Activated CD8-positive, alpha-beta memory T cell treated with anti-CD3 and anti-CD28 coated beads for 1 hour (primary cell): Measurements from ENCODE around the gene MEF2C.
A peak's percentile ranks its signal among the peaks of the same experiment; 100 is the strongest.

Source experiments
- DNase-seq, 2 donors: peaks; one replicate each; pipeline ENCODE4 v3.0.0-alpha.2; 2020; ENCODE audit warnings: low read depth in 1 of 2; ENCODE audit errors: extremely low read depth in 1 of 2

Gene MEF2C

DNA sequence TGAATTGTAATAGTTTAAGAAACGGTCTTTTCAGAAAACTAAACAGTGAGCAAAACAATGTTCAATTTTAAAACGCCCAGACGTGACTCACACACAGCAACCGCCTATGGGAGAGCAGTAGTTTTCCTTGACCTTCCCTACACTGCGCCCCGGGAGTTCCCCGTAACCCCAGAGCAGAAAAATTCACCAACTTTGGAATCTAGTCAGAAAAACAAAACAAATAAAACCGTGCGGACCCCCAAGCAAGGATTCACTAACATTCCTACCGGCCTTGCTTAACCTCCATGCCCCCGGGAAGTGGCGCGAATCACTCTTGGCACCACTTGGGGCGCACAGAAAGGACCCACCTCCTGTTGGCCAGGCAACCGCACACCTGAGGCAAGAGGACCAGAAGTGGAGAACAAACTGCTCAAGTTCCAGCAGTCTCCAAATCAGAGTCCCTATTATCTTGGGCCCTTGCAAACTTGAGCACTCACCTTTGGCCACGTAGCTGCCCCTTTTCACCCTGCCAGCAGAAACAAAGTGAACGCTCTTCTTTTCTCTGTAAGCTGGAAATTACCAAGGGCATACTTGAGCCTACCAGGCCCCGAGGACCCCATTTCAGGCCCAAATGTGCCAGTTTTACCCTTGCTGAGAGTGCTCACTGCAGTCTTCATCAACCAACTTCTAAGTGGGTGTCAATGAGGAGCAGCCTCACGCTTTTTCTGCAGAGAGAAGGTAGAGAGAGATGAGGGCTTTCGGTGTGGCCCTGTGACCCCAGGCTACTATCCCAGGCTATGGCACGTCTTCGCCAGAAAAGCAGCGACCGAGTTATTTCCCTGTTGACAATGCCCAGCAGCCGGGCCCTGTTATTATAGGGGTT, 189.7 kb downstream of the MEF2C start:
- DNase-seq, result no peak

DNA sequence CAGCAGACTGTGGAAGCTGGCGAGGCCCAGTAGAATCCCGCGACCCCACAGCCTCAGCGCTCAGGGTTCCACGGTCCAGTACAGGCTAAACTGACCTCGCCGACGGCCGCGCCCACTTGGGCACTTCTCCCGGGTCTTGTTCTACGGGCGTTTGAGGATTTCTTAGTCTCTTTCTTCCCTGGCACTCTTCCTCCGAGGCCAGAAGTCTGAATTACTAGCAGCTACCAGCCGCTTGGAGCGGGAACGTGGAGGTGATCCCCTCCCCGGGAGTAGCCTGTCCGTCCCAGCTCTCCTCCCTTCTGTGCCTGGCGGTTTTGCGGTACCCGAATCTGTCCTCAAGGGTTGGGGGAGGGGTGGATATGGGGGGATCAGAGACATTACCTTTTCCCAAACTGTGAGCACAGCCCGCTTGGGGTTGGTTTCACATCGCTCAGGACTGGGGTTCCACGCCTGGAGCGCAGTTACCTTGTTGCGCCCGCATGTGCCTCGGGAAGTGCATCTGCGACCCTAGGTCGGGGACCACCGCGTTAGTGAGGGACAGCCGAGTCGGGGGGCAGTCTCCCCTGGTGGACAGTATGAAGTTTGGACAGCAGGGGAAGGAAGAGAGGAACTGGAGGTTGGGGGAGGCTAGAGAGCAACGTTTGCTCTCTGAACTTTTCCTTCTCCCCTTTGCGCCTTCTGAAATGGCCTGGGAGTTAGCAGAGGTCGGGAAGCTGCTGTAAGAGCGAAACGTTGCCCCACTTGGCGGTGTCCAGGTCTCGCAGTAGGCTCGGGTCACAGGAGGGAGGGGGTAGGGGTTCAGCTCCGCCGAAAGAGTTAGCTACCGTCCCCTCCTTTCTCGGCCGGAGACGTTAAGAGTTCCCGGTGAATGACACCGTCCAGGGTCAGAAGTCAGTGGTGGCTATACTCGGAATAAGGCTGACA, 190.8 kb downstream of the MEF2C start:
- DNase-seq, result no peak

DNA sequence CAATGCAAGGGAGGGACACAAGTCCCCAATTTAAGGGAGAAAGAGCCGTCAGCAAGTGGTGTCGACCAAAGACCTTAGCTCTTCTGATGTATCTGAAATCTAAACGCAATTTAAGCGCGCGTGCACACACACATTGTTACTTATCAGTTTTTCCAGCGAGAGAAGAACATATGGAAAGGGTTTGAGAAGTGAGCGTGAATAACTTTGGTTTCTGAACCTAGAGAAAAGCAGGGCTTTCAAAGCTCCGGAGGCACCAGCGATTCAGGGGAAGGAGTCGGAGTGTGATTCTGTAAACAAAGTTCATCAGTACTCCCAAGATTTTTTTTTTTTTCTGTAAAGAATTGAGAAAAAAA, 191.8 kb downstream of the MEF2C start:
- no peak for DNase-seq

DNA sequence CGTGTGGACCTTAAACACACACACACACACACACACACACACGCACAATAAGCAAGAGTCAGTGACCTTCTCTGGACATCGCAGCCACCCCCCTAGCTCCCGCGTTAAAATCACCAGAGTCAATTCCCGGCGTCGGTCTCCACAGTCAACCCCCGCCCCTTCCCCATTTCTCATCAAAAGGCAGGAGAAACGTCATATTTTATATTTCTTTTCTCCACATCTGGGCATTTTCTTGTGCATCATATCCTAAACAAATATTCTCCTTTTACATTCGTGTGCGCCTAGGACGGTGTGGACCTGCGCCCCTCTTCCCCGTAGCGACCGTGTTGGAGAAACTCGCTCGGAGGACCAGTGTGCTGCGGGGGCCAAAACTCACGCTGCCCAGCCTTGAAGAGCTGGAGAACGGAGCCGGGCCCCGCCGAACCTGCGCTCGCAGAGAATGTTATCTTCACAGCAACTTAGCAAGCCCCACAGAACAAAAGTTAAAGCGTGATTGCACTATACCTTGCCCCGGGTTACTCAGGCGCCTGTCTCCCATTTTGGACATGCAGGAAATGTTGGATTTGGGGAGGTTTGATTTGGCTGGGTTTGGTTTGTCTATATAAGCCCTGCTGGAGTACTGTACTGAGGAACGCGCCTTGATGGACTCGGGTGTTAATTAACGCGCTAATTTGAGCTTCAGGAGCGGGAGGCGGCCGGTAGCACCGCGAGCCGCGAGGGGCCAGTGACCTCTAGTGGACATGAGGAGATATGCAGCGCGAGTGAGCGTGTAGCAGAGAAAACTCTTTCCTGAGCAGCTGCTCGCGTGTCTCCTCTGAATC, 192.4 kb downstream of the MEF2C start:
- peak; percentile 12 to 37 for DNase-seq

DNA sequence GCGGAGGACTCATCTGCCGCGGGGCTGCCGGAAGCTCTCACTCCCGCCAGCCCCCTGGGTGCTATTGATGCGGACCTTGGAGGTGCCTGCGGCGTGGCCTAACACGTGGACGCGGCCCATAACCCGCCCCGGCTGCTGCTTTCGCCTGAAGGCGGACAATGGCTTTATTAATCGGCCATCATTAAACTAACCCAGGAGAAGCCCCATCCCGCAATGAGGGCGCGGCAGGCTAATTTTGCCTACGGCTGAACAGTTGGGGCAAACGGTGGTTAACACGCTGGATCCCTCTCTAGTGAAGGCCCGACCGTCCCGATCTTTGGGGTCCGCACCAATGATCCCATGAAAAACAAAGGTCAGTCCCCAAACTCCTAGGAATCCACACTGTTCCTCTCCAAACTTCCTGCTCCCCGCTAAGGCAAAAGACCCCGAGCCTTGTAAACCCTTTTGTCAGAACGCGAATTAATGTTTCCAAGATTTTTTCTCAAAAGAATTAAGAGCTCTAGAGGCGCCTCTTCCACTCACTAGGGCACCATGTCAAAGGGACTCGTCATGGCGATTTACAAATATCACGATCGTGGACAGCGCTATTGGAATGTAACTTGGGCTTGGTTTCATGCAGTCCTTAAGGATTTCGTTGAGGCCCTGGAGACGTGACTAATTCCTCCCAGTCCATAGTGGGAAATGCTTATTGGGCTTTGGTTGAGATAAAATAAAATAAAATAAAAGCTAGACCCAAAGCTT, 193.1 kb downstream of the MEF2C start:
- DNase-seq, result no peak

DNA sequence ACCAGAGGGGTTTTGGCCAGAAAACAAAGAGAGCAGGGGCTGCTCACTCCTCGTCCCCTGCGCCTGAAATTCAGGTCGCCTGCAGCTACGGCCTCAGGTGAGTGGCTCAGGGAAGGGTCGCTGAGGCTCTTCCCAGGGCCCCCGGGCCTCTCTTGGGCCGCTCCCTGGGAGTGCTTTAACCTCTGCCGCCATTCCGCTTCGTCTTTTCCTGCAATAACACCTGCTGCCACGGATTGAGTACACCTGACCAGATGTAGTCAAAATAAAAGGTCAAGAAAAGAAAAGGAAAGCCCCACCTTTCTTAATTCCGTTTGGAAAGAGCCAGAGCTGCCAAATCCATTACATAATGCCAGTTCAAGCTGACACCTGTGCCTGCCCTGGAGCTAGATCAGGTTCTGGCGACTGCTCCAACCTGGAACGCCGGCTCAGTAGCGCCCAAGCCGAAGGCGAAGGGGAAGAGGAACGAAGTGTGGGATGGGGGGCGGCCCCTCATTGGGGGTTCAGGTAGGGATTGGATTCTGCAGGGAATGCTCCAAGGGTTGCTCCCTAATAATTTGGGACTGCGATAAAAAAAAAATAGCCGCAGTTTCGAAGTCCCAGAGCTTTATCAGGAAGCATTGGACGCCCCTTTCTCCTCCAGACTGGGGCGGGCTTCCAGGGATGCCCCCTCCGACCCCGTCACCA, 193.9 kb downstream of the MEF2C start:
- no peak for DNase-seq

DNA sequence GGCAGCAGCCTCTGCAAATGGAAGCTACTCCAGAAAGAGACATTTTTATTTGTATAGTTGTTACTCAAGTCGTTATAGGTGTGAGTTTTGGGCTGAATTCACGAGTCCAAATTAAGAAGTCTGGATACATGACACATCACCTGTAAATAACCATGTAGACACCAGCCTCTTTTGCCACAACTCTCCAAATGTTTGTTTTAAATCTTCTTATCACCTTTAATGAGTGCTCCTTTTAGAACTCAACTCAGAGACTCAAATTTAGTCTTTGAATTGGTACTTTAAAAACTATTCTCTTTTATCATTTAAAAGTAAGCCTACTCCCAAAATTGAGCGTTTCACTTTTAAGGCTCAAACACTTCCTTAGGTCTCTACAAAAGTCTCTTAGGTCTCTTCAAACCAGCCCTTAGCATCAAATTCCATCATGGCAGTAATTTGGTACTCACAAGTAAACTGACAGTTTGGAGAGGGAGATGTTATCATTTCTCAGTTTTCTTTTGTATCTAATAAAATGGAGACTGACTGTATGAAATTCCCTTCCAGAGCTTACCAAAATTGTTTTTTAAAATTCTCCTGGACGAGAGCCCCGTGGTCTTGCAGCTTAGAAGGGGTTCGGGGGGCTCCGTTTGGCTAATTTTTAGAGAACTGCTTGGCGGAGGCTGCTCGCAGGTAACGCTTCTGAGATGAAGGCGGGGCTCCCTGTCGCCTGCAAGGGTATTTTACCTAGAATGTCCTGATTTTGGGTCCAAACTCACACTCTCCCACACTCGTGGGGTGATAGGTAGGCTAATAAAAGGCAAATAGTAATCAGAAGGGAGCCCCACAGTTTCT, 194.6 kb downstream of the MEF2C start:
- DNase-seq, result no peak

DNA sequence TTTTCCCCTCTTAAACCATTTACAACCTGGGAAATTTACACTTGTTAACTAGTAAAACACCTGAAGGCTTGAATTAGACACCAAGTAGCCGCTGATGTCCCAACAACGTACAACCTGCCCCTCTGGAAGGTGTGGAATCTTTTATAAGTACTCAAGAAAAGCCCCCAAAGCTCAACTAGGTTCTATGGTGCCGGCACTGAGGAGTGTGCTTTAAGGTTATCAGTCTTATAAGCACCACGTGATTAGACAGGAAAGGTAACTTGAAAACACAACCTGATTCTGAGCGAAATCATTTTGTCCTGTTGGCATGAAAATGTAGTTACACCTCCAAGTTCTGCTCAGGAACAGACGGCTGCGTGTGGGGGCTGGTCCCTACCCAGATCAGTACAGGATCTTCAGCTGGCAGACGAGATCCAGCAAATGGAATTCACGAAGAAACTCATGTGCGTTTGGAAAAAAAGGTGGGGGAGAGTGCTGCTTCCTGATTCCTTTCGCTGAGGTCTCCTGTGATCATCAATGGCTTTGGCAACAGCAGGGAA, 195.5 kb downstream of the MEF2C start:
- DNase-seq, result no peak

DNA sequence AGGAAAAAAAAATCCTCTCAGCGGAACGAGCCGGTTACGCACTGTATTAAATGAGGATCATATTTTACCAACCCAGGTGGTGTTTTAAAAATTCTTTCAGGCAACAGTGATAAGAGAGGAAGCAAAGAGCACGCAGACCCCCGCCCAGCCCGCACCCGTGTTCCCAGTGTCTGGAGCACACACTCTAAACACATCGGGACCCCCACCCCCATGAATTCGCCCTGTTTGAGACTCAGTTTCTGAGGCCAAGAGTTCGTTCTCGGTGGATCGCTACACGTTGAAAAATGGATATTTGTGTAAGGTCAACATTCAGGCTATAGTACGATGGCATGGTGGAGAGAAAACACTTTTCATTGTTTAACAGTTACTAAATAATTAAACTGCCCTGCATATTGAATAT, 196.3 kb downstream of the MEF2C start:
- no peak for DNase-seq

DNA sequence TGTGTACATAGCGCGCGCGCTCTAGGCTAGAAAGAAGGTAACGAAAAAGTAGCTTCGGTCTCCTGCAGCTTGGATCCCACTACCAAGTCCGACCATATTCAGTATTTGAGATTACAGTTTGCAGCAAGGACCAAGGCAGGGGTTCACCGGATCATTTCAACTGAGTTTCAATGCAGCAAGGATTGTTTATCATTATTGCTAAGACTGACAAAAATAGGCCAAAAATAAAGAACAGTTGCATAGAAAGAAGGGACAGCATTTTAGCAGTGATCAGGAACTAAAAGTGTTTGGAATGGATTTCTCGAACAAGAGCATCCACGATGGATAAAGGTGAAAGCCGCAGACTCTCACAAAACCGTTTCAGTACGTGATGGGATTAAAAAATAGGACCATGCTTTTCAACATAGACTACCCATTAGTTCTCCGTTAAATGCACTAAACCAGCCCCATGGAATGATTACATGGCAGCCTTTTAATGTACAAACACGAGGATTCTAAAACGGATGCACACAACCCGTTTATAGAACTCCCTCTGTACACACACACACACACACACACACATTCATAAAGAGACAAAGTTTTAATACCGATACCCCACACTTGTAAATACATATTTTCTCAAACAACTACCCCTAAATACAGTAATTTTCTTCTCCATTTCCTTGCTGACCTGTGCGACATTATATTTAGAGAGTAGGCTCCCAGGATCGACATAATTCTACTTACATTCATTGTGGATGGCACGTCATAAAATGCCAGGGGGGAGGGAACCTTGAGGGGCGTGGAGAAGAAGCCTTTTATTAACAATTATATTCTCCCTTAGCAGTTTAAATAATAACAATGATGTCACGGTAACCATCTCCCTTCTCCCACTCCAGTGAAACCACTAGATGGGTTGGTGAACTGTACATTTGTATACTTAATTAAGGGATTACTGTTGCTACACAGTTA, 197.1 kb downstream of the MEF2C start:
- no peak for DNase-seq

DNA sequence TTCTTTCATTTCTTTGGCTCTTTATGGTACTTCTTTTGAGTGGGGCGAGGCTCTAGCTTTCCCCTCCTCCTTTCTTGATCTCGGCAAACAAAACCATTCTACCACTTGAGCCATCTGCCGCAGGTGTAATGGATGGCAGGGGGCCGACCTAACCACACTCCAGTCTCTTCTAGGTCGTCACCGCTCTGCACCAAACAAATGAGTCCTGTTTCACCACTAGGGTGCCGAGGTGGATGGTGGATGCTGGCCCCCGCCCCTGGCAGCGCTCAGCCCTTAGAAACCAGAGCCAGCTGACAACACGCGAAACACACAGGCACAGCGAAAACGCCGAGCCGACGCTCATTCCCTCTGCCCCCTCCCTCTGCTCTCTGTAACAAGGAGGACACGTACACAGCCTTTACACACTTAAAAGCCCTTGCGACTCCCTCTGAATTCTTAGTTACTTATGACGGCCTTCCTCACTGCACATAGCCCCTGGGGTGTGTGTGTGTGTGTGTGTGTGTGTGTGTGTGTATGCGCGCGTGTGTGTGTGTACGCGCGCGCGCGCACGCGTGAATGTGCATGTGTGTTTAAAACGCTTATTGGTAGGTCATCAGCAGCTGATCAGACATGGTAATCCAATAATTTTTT, 199.4 kb downstream of the MEF2C start:
- no peak for DNase-seq

DNA sequence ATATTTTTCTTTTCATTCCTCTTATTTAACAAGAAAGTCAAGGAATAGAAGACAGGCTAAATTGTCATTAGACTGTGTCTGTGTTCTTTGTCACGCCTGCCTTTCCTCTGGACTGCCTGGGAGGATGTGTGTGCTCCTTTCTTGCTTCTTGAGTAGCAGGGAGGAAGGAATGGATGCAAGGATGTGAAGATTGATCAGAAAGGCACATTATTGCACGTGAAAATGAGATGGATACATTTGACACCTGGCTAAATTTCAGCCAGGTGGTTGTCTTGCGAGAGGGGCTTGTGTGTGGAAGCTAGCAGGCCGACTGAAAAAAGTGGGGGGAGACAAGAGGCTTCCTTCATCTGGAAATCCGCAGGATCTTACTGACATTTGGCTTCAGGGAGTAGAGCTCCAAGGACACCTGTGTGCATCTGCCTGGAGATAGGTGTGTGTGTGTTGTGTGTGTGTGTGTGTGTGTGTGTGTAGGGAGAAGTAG, 200.1 kb downstream of the MEF2C start:
- no peak for DNase-seq

DNA sequence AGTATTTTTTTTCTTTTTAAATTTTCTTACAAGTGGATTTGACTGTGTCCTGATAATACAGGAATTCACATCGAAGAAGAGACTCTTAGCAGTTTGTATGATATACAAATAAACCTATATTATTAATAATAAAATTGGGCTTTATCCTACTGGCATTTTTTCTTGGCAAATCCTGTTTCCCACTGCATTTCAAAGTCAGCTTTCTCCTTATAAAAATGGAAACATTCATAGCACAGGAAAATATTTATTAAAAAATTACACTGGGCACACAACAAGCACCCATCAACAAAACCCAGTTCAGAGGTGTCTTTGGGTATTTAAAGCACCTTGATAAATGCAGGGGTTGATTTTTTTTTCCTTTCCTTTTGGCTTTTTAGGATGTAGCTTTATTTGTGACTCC, 200.9 kb downstream of the MEF2C start:
- DNase-seq, result no peak

DNA sequence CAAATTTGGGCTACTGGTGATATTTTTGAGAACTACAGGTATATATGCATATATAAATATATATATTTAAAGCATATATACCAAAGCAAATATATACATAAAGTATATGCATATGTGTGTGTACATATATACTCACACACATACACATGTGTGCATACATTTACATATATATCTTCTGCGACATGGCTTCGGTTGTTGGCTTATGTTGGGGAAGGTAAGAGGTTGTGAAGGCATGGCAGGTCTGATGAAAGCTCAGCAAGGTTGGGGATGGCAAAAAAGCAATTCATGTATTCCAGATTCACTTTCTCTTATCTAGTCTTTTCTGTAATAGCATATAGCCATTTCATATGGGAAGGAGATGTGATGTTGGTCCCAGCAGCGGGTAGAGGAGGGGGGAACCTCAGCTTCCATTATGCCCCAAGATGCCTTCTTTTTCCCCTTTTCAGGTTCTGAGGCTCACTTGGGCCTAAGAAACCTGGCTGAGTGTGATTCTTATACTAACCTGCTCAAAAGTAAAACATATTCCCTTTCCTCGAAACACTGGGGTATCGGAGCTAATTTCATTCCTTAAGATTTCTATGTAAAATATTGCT, 201.7 kb downstream of the MEF2C start:
- DNase-seq, result no peak

DNA sequence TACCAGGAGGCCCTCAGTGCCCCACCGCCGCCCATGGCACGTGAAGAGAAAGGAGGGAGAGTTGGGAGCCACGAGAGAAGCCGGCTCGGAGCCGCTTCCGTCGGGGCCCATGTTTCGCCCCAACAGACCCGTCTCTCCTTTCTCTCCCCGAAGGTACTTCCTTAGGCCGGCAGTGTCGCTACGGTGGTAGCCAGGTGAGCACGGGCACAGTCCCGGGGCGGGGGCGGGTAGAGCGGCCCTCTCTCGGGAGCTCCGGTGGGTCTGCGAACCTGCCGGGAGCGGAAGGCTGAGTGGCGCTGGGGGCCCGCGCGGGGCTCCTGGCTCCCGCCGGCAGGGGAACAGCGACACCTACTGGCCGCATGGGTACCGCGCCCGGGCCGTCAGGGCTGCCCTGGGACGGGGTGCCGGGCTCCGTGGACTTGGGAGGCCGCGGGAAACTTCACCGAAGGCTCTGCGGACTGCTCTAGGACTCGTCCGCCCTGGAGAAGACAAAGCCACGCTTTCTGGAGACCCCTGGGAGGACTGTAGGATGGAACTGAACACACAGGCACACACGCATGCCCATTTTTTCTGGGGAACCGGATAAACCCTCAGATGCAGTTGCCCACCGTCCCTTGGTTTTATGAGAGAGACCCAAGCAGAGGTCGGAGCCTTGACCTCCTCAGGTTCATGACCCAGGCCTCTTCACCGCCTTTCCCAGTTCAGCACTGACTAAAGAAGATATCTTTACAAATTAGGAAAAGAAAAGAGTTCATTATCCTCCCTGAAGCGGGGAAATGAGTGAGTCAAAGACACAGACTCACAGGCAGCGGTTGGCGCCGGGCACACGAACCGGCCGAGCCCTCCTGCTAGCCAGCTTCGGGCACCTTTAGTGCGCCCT, 202.5 kb downstream of the MEF2C start:
- peak; percentile 45 to 80 for DNase-seq

DNA sequence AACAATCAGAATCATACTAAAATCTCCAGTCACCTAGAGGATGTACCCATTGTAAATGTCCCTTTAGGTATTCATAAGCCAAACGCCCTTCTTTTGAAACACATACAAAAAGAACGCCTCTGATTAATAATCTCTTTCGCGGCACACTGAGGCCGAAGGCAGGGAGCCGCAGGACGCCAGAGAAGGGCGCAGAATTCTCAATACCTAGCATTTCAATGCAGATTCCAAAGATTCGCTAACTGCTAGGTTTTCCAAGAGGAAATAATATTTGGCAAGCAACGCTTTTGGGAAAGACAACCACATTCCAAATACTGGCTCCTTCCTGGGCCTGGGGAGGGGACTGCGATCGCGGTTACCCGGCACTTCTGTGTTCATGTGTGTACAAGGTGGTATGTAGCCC, 203.3 kb downstream of the MEF2C start:
- no peak for DNase-seq
